IMR-90 (cell line): ENCODE results near the gene RAB26. TPM values are rescaled to one million over a fixed set of nuclear protein-coding genes. Genes with fewer than 3 reads are reported as not detected.

Source experiments
- ATAC-seq: fragments of 200-7000 bp; cut with Tn5 transposase; 2 replicates; pipeline ENCODE4 v1.9.1; 2020; ENCODE audit warnings: low read depth, mild to moderate bottlenecking, moderate library complexity
- BruUV-seq: library from RNA; stranded (reverse); fragments of 400-500 nt; replicated peaks from 2 replicates; lab custom pipeline; 2021; lab: Mats Ljungman, UMichigan
- CTCF ChIA-PET: fragments of 300-600 bp; formaldehyde crosslinking; extraction: SDS; loops from one replicate; lab custom pipeline; 2021; ENCODE audit warnings: antibody characterized with exemption; lab: Yijun Ruan, JAX
- POLR2A ChIA-PET: fragments of 300-600 bp; sonication (Branson Sonifier 250); formaldehyde crosslinking; loops from one replicate; lab custom pipeline; 2022; ENCODE audit warnings: antibody characterized with exemption; ENCODE audit not compliant: unreplicated experiment; lab: Charles Lee
- DNase-seq: peaks from one replicate; pipeline ENCODE4 v3.0.0; 2013
- H2AFZ ChIP-seq: replicated peaks from 2 replicates; pipeline ENCODE3; 2013; ENCODE audit warnings: low read length, mild to moderate bottlenecking; ENCODE audit not compliant: poor library complexity
- H2AK5ac ChIP-seq: 2 replicates; pipeline ENCODE4 v1.6.1; 2013; ENCODE audit warnings: low read depth, low read length, inconsistent platforms
- H2AK9ac ChIP-seq: replicated peaks from 2 replicates; pipeline ENCODE3; 2013; ENCODE audit warnings: mild to moderate bottlenecking, low read depth, low read length, moderate library complexity; ENCODE audit not compliant: poor library complexity
- H2BK120ac ChIP-seq: 2 replicates; pipeline ENCODE4 v1.6.1; 2013; ENCODE audit warnings: low read depth, low read length, inconsistent platforms
- H2BK15ac ChIP-seq: 3 replicates; pipeline ENCODE4 v1.6.1; 2013; ENCODE audit warnings: low read depth, low read length, inconsistent platforms
- H2BK20ac ChIP-seq: 2 replicates; pipeline ENCODE4 v1.6.1; 2013; ENCODE audit warnings: low read depth, mild to moderate bottlenecking, inconsistent platforms, low read length, moderate library complexity
- H2BK5ac ChIP-seq: 2 replicates; pipeline ENCODE4 v1.6.1; 2013; ENCODE audit warnings: mild to moderate bottlenecking, low read depth, low read length, inconsistent platforms; ENCODE audit not compliant: poor library complexity, severe bottlenecking
- H3K14ac ChIP-seq: replicated peaks from 2 replicates; pipeline ENCODE4 v1.6.1; 2013; ENCODE audit warnings: low read depth, low read length, inconsistent platforms
- H3K18ac ChIP-seq: 2 replicates; pipeline ENCODE4 v1.6.1; 2013; ENCODE audit warnings: low read depth, low read length, control low read depth
- H3K23ac ChIP-seq: 2 replicates; pipeline ENCODE4 v1.6.1; 2013; ENCODE audit warnings: low read depth, low read length, inconsistent platforms
- H3K27ac ChIP-seq: 2 replicates; pipeline ENCODE4 v1.5.1; 2013; ENCODE audit warnings: mild to moderate bottlenecking, control low read depth, low read length; ENCODE audit not compliant: insufficient read depth
- H3K27me3 ChIP-seq: 2 replicates; pipeline ENCODE4 v1.6.1; 2013; ENCODE audit warnings: low read length; ENCODE audit not compliant: control insufficient read depth, insufficient read depth
- H3K36me3 ChIP-seq: 2 replicates; pipeline ENCODE4 v1.6.1; 2013; ENCODE audit warnings: low read length, mixed read lengths; ENCODE audit not compliant: control insufficient read depth, insufficient read depth
- H3K4ac ChIP-seq: 2 replicates; pipeline ENCODE4 v1.6.1; 2013; ENCODE audit warnings: low read depth, low read length, inconsistent platforms
- H3K4me1 ChIP-seq: 2 replicates; pipeline ENCODE4 v1.6.1; 2013; ENCODE audit warnings: low read length, mixed read lengths; ENCODE audit not compliant: control insufficient read depth, insufficient read depth
- H3K4me2 ChIP-seq: 2 replicates; pipeline ENCODE4 v1.6.1; 2013; ENCODE audit warnings: low read depth, mild to moderate bottlenecking, control low read depth, low read length, moderate library complexity
- H3K4me3 ChIP-seq: 2 replicates; pipeline ENCODE4 v1.5.1; 2013; ENCODE audit warnings: low read depth, mild to moderate bottlenecking, control low read depth, low read length, moderate library complexity; ENCODE audit not compliant: insufficient read depth
- H3K56ac ChIP-seq: 2 replicates; pipeline ENCODE4 v1.6.1; 2013; ENCODE audit warnings: low read length, inconsistent platforms; ENCODE audit not compliant: insufficient read depth; ENCODE audit errors: extremely low read depth
- H3K79me1 ChIP-seq, 2 experiments: 2 replicates each; pipeline ENCODE4 v1.6.1; 2013; ENCODE audit warnings: low read length in 2 of 2, inconsistent platforms in 1 of 2, low read depth in 1 of 2
- H3K9ac ChIP-seq: 2 replicates; pipeline ENCODE4 v1.6.1; 2013; ENCODE audit warnings: low read depth, low read length, control low read depth
- H3K9me1 ChIP-seq: 2 replicates; pipeline ENCODE4 v1.6.1; 2013; ENCODE audit warnings: low read length, inconsistent platforms; ENCODE audit not compliant: insufficient read depth
- H3K9me3 ChIP-seq: 2 replicates; pipeline ENCODE4 v1.6.1; 2013; ENCODE audit warnings: low read length; ENCODE audit not compliant: control insufficient read depth, insufficient read depth
- H4K20me1 ChIP-seq: 2 replicates; pipeline ENCODE4 v1.6.1; 2013; ENCODE audit warnings: low read length, inconsistent platforms; ENCODE audit not compliant: insufficient read depth
- H4K5ac ChIP-seq: 2 replicates; pipeline ENCODE4 v1.6.1; 2013; ENCODE audit warnings: mild to moderate bottlenecking, low read depth, low read length, control low read depth
- H4K8ac ChIP-seq, 2 experiments: 2 replicates each; pipeline ENCODE4 v1.6.1; 2013; ENCODE audit warnings: low read depth in 2 of 2, low read length in 2 of 2, control low read depth in 1 of 2, inconsistent platforms in 1 of 2
- H4K91ac ChIP-seq: 2 replicates; pipeline ENCODE4 v1.6.1; 2013; ENCODE audit warnings: low read depth, low read length, inconsistent platforms; ENCODE audit not compliant: insufficient read depth
- BHLHE40 ChIP-seq: fragments of 150-350 bp; IDR thresholded peaks from 2 replicates; pipeline ENCODE4 v1.6.1; 2016; ENCODE audit warnings: mild to moderate bottlenecking, low read depth, low read length
- CEBPB ChIP-seq: IDR thresholded peaks from 2 replicates; pipeline ENCODE4 v1.6.1; 2012; ENCODE audit warnings: low read depth, low read length, improper control_type of control experiment
- CHD1 ChIP-seq: IDR thresholded peaks from 2 replicates; pipeline ENCODE4 v1.6.1; 2012; ENCODE audit warnings: low read depth, low read length, improper control_type of control experiment
- FOS ChIP-seq: fragments of 150-350 bp; IDR thresholded peaks from 2 replicates; pipeline ENCODE4 v1.6.1; 2016; ENCODE audit warnings: low read depth, low read length
- MAFK ChIP-seq: IDR thresholded peaks from 2 replicates; pipeline ENCODE4 v1.6.1; 2012; ENCODE audit warnings: low read depth, low read length, improper control_type of control experiment
- MAZ ChIP-seq: IDR thresholded peaks from 2 replicates; pipeline ENCODE4 v1.6.1; 2012; ENCODE audit warnings: low read depth, mild to moderate bottlenecking, low read length, improper control_type of control experiment, moderate library complexity, borderline replicate concordance
- MXI1 ChIP-seq: IDR thresholded peaks from 2 replicates; pipeline ENCODE4 v1.6.1; 2012; ENCODE audit warnings: low read depth, mild to moderate bottlenecking, low read length, moderate library complexity, borderline replicate concordance
- NFE2L2 ChIP-seq: fragments of 150-350 bp; IDR thresholded peaks from 2 replicates; pipeline ENCODE4 v1.6.1; 2016; ENCODE audit warnings: low read depth, mild to moderate bottlenecking, low read length
- POLR2A ChIP-seq: IDR thresholded peaks from 2 replicates; pipeline ENCODE4 v1.6.1; 2012; ENCODE audit warnings: mild to moderate bottlenecking, low read depth, low read length
- RAD21 ChIP-seq: IDR thresholded peaks from 2 replicates; pipeline ENCODE4 v1.6.1; 2012; ENCODE audit warnings: low read length, improper control_type of control experiment
- RCOR1 ChIP-seq: IDR thresholded peaks from 2 replicates; pipeline ENCODE4 v1.6.1; 2012; ENCODE audit warnings: mild to moderate bottlenecking, low read length, improper control_type of control experiment; ENCODE audit not compliant: insufficient replicate concordance
- RFX5 ChIP-seq: IDR thresholded peaks from 2 replicates; pipeline ENCODE4 v1.8.0; 2012; ENCODE audit warnings: low read depth, mild to moderate bottlenecking, low read length, moderate library complexity
- SMC3 ChIP-seq: fragments of 150-350 bp; IDR thresholded peaks from 2 replicates; pipeline ENCODE4 v1.6.1; 2016; ENCODE audit warnings: low read depth, mild to moderate bottlenecking, antibody characterized with exemption, low read length, moderate library complexity
- WGBS, 2 experiments: methylation state at CpG; one replicate each; pipeline versions ENCODE4 v1.1.5 to v1.1.7; 2013; ENCODE audit warnings: missing lambda C conversion rate in 2 of 2; ENCODE audit not compliant: insufficient read length in 1 of 2; ENCODE audit errors: extremely low coverage in 2 of 2; 5-methylcytosine and 5-hydroxymethylcytosine counted together
- dilution Hi-C: fragments of 300-500 bp; cut with HindIII; formaldehyde crosslinking; loops from one replicate; pipeline ENCODE4 v1.14.3; 2018; ENCODE audit warnings: low sequenced_read_pairs; ENCODE audit not compliant: unreplicated experiment
- in situ Hi-C: fragments of 300-500 bp; cut with MboI; formaldehyde crosslinking; loops from 3 replicates; pipeline ENCODE4 v1.14.3; 2019; ENCODE audit warnings: low sequenced_read_pairs, inconsistent platforms, mixed read lengths
- intact Hi-C: fragments of 100-400 bp; cut with micrococcal nuclease; formaldehyde crosslinking; loops from 2 replicates; pipeline ENCODE4 v1.10.0; 2022
- polyA plus RNA-seq, 3 experiments: library from polyadenylated mRNA; depleted of rRNA; stranded (reverse); fragments of >200 nt; gene quantifications; 2 replicates each; pipeline ENCODE4 v1.2.3, GENCODE V29; 2012; ENCODE audit warnings: low replicate concordance in 1 of 3
- total RNA-seq: library from RNA; depleted of rRNA; stranded (reverse); fragments of >200 nt; gene quantifications from 2 replicates; pipeline ENCODE4 v1.2.3, GENCODE V29; 2012
- TF ChIP-seq, protein P1 (sequence below): conservative IDR thresholded peaks from 2 replicates; pipeline ENCODE4 v1.5.1; 2012; ENCODE audit warnings: mild to moderate bottlenecking, low read depth, low read length, improper control_type of control experiment
- TF ChIP-seq, protein P2 (sequence below): fragments of 150-350 bp; IDR thresholded peaks from 2 replicates; pipeline ENCODE4 v1.6.1; 2016; ENCODE audit warnings: low read depth, mild to moderate bottlenecking, low read length, moderate library complexity, borderline replicate concordance
- TF ChIP-seq, protein P3 (sequence below): fragments of 150-350 bp; IDR thresholded peaks from 2 replicates; pipeline ENCODE4 v1.6.1; 2017; ENCODE audit warnings: mild to moderate bottlenecking, antibody characterized with exemption, low read length, low read depth

RAB26 gene
- total and polyA plus RNA-seq, 2 of the 4 experiments (the other 2 are of a cell fraction) = 1.1 to 4.5 TPM

DNA sequence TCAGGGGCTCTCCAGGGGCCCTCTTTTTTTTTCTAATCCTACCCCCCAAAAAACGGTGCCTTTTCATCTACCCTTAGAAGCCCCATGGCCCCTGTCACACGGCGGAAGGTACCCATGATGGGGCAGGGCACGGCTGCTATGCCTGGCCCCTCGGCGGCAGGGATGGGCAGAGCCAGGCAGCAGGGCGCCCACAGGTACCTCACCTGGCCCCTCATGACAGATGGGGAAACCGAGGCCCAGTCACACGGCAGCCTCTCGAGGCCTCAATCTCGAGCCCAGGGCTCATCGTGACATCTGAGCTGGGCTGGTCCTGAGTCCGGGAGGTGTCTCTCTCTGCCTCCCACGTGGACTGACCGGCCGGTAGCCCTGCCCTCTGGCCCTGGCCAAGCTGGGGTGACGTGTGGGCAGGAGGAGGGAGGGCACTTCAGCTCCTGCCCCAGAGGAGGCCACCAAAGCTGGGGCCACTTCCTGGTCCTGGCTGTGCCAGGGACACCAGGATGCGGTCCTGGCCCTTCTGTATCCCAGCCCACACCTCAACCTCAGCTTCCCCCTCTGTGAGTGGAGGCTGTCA is 18.7 kb downstream of the RAB26 start:
- H2BK15ac ChIP-seq = no peak overlapping the region
- BruUV-seq = no TSS peak
- peaks cover 0 to 26% of the 10 kb centered on the region in 2 experiments for H3K79me1 ChIP-seq
- H3K4me1 ChIP-seq = no peaks in the 10 kb centered on the region
- H3K27ac ChIP-seq = no peak overlapping the region
- TF ChIP-seq, protein P1, sequence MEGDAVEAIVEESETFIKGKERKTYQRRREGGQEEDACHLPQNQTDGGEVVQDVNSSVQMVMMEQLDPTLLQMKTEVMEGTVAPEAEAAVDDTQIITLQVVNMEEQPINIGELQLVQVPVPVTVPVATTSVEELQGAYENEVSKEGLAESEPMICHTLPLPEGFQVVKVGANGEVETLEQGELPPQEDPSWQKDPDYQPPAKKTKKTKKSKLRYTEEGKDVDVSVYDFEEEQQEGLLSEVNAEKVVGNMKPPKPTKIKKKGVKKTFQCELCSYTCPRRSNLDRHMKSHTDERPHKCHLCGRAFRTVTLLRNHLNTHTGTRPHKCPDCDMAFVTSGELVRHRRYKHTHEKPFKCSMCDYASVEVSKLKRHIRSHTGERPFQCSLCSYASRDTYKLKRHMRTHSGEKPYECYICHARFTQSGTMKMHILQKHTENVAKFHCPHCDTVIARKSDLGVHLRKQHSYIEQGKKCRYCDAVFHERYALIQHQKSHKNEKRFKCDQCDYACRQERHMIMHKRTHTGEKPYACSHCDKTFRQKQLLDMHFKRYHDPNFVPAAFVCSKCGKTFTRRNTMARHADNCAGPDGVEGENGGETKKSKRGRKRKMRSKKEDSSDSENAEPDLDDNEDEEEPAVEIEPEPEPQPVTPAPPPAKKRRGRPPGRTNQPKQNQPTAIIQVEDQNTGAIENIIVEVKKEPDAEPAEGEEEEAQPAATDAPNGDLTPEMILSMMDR = no peak
- TF ChIP-seq POLR2A (no peak), MAFK (no peak), MXI1 (no peak), RFX5 (no peak), FOS (no peak), RAD21 (no peak), BHLHE40 (no peak), CEBPB (no peak), CHD1 (no peak), RCOR1 (no peak), MAZ (no peak), SMC3 (no peak), NFE2L2 (no peak)
- TF ChIP-seq, protein P2, sequence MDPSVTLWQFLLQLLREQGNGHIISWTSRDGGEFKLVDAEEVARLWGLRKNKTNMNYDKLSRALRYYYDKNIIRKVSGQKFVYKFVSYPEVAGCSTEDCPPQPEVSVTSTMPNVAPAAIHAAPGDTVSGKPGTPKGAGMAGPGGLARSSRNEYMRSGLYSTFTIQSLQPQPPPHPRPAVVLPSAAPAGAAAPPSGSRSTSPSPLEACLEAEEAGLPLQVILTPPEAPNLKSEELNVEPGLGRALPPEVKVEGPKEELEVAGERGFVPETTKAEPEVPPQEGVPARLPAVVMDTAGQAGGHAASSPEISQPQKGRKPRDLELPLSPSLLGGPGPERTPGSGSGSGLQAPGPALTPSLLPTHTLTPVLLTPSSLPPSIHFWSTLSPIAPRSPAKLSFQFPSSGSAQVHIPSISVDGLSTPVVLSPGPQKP = no peak
- TF ChIP-seq, protein P3, sequence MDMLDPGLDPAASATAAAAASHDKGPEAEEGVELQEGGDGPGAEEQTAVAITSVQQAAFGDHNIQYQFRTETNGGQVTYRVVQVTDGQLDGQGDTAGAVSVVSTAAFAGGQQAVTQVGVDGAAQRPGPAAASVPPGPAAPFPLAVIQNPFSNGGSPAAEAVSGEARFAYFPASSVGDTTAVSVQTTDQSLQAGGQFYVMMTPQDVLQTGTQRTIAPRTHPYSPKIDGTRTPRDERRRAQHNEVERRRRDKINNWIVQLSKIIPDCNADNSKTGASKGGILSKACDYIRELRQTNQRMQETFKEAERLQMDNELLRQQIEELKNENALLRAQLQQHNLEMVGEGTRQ = no peak
- CTCF ChIA-PET = no interaction called here
- dilution Hi-C loops (no loop called here), intact Hi-C loops (no loop called here), in situ Hi-C loops (no loop called here)
- H4K8ac ChIP-seq = no peak overlapping the region
- H2AK9ac ChIP-seq = no peak overlapping the region
- H4K20me1 ChIP-seq = peaks cover 39% of the 10 kb centered on the region
- H3K23ac ChIP-seq = no peak overlapping the region
- H3K56ac ChIP-seq = no peak overlapping the region
- POLR2A ChIA-PET = no interaction called here
- H2BK20ac ChIP-seq = no peak overlapping the region
- ATAC-seq (no peak), DNase-seq (no peak)
- no peak overlapping the region for H2AFZ ChIP-seq
- H3K27me3 ChIP-seq = no peaks in the 10 kb centered on the region
- no peak overlapping the region for H3K9ac ChIP-seq
- peaks cover 46% of the 10 kb centered on the region for H3K36me3 ChIP-seq
- H2BK5ac ChIP-seq = no peak overlapping the region
- no peak overlapping the region for H4K91ac ChIP-seq
- no peak overlapping the region for H2BK120ac ChIP-seq
- WGBS, 2 experiments = 100% methylated on average over 9 of the region's 18 CpGs; no CpG with 5 or more reads in 1 of the 2 experiments
- no peak overlapping the region for H2AK5ac ChIP-seq
- H4K5ac ChIP-seq = no peak overlapping the region
- 0 out of 2 replicates have a peak, but pooled peaks cover 2% of the 10 kb centered on the region for H3K9me1 ChIP-seq
- no peak overlapping the region for H3K4me3 ChIP-seq
- no peak overlapping the region for H3K4me2 ChIP-seq
- no peak overlapping the region for H3K14ac ChIP-seq
- H3K9me3 ChIP-seq = no peaks in the 10 kb centered on the region
- no peak overlapping the region for H3K4ac ChIP-seq
- H3K18ac ChIP-seq = no peak overlapping the region
